ENCODE results near the gene PSME3.

The PSME3 gene, protein sequence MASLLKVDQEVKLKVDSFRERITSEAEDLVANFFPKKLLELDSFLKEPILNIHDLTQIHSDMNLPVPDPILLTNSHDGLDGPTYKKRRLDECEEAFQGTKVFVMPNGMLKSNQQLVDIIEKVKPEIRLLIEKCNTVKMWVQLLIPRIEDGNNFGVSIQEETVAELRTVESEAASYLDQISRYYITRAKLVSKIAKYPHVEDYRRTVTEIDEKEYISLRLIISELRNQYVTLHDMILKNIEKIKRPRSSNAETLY

DNA sequence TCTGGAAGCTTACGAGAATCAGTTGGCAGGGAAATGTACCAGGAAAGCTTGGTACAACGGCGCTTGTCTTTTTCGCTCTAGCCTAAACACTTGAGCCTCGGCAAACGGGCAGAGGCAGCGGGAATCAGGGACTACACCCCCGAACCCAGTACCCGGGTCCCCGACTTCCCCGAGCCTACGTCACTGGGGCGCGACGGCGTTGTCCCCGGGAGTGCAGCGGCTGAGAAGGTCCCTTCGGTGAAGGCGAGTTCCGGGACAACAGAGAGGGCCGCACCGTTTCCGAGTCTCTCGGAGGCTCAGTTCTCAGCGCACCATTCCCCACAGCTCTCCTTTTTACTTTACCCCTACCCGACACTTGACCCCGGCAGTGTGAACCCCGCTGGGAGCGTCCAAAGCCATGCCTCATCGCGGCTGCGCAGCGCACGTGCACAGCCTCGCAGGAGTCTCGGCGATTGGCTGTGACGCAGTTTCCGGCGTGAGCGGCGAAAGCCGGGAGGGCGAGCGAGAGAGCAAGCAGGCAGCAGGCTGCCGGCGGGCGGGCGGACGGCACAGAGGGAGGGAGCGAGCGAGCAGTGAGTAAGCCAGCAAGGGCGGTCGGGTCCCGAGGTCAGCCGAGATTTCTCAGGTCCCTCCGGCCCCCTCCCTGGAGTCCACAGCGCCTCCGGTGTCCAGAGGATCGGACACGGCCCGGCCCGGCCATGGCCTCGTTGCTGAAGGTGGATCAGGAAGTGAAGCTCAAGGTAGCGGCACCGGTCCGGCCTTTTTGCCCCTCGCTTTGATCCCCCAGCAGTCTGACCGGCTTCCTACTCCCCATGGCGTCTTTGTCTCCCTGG, at the start of gene PSME3:
Gene PSME3 (plus strand): TSS at position 464 of the 833 bp plus-strand sequence. CDS start 235 bp downstream, at position 699.
- peak; percentile 80 for DNase-seq (ENCODE audit: low spot score)

- no peak for DNase-seq (ENCODE audit: low spot score)
Observed at GRCh38 chr17:42783791-42784138, 49.4 kb upstream of the PSME3 start.

GRCh38 chr17:42784409-42784808, 48.8 kb upstream of the PSME3 start:
- DNase-seq (ENCODE audit: low spot score): no peak

DNA sequence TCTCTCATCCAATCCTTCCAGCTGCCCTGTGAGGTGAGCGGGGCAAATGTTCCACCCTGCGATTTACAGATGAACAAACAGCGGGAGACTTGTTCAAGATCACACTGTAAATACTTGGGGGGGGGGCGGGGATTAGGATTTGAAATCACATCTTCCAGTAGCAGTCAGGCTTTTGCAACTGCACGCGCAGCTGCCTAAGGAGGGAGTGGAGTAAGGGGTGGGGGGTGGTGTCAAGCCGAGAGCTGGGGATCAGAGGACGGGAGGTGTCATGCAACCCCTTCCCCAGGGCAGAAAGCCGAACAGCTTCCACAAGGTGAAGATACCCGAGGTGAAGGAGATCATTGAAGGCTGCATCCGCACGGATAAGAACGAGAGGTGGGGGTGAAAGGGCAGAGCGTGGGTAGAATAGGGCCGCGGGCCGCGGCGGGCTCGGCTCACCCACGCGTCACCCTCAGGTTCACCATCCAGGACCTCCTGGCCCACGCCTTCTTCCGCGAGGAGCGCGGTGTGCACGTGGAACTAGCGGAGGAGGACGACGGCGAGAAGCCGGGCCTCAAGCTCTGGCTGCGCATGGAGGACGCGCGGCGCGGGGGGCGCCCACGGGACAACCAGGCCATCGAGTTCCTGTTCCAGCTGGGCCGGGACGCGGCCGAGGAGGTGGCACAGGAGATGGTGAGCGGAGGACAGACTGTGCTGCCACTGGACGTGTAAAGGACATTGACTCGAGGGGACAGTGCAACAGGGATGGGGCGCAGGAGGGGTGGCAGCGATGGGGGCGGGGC, 48.2 kb upstream of the PSME3 start:
- DNase-seq (ENCODE audit: low spot score): no peak

DNA sequence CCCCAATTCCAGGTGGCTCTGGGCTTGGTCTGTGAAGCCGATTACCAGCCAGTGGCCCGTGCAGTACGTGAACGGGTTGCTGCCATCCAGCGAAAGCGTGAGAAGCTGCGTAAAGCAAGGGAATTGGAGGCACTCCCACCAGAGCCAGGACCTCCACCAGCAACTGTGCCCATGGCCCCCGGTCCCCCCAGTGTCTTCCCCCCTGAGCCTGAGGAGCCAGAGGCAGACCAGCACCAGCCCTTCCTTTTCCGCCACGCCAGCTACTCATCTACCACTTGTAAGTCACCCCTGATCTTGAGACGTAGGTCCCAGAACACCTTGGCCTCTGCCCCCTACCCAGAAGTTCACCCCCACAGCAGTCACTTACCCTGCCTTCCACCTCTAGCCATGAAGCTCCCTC, 45.9 kb upstream of the PSME3 start:
- DNase-seq (ENCODE audit: low spot score): no peak

- no peak for DNase-seq (ENCODE audit: low spot score)
Observed at GRCh38 chr17:42791948-42792347, 41.2 kb upstream of the PSME3 start.

- DNase-seq (ENCODE audit: low spot score): no peak
Observed at GRCh38 chr17:42792545-42792944, 40.7 kb upstream of the PSME3 start.

DNA sequence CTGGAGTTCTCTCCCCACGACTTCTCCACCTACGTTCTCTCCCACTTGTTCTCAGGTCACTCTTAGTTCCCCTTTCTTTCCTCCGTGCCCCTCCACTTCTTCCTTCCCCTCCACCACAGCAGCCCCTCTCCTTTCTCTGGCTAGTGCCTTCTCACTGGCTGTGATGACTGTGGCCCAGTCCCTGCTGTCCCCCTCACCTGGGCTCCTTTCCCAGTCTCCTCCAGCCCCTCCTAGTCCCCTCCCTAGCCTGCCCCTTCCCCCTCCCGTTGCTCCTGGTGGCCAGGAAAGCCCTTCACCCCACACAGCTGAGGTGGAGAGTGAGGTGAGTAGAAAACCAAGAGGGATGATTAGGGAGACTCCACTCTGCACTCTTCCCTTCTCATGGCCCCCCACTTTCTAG, 38.1 kb upstream of the PSME3 start:
- no peak for DNase-seq (ENCODE audit: low spot score)

- DNase-seq (ENCODE audit: low spot score): no peak
Observed at GRCh38 chr17:42795465-42795864, 37.7 kb upstream of the PSME3 start.

DNA sequence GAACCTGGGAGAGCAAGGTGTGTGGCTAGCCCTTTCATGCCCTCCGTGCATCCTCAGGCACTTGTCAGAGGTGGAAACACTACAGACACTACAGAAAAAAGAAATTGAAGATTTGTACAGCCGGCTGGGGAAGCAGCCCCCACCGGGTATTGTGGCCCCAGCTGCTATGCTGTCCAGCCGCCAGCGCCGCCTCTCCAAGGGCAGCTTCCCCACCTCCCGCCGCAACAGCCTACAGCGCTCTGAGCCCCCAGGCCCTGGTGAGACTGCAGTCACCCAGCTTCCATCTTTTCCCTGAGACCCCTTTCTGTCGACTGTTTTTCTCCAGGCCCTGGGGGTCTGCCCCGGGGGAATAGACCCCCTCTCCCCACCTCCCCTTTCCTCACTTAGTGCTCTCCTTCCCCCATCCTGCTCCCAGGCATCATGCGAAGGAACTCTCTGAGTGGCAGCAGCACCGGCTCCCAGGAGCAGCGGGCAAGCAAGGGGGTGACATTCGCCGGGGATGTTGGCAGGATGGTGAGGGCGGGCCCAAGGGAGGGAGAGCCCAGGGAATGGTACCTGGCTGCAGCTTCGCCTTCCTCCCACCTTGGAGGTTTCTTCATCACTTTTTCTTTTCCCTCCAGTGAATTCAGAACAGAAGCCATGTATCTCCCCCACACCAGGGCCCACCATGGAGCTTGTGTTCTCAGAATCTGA, 37.0 kb upstream of the PSME3 start:
- DNase-seq (ENCODE audit: low spot score): no peak

DNA sequence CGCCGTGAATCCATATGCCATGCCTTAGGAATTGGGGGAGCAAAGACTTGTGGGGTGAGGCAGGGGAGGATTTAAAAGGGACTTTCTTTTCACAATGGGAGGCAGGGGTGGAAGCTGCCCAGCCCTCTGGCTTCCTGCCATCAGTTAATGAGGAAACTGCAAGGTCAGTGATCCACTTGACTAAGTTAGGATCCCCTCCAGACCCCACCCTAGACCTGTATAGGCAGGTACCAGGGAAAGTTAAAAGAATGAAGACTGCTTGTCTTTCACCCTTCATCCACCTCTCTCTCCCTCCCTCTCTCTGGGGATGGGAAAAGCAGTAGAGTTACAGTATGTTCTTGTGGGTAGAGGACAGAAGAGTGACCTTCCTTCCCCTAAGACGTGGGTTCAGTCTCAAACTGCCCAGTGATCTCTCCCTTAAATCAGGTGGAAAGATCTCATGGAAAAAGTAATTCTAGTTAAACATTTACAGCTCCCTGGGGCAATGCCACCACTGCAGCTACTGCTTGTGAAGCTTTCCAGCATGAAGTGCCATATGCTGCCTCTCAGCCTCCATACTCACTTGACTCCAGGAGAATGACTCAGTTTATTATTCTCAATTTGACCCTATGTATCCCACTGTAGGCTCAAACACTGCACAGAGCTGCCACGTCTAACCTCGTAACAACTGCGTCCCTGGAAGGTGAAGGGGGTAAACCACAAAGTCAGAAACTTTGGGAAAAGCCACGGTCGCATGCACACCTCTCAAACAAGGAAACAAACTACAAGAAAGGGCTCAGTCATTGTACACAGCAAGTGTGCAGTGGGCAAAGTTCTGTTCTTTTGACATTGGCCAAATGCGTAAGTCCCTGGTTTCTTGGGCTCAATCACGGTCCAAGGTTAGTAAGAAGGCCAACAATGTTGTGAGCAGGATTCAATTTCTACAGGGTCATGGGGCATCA, 35.9 kb upstream of the PSME3 start:
- no peak for DNase-seq (ENCODE audit: low spot score)

GRCh38 chr17:42798011-42798382, 35.2 kb upstream of the PSME3 start:
- DNase-seq (ENCODE audit: low spot score): no peak

GRCh38 chr17:42798383-42799380, 34.5 kb upstream of the PSME3 start, which contains the start of the genes CNTD1 and COA3:
TSS of gene CNTD1 (plus strand) at chr17:42798861. CDS start at chr17:42799068, 207 bp downstream.
TSS of gene COA3 (minus strand) at chr17:42798704. CDS start at chr17:42798681, 23 bp downstream.
- peak; percentile 88 for DNase-seq (ENCODE audit: low spot score)

- DNase-seq (ENCODE audit: low spot score): no peak
Observed at GRCh38 chr17:42803074-42803883, 29.9 kb upstream of the PSME3 start.

GRCh38 chr17:42804918-42805367, 28.3 kb upstream of the PSME3 start:
- DNase-seq (ENCODE audit: low spot score): no peak

DNA sequence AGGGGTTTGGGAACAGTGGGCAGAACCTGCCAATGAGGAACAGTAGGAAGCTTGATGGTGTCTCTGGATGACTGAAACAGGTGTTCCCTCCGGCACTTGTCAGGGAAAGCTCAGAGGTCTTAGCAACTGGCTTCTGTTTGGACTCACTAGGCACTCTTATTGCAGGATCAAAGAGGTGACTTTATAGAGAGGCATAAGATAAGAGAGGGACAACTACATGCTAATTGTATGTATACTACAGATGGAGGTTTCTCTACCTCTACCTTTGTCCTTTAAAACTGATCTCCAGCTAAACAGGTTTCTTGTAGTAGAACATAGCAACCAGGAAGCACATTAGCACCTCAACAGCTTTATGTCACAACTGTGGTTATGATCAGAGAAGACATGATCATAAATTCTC, 26.9 kb upstream of the PSME3 start:
- no peak for DNase-seq (ENCODE audit: low spot score)

DNA sequence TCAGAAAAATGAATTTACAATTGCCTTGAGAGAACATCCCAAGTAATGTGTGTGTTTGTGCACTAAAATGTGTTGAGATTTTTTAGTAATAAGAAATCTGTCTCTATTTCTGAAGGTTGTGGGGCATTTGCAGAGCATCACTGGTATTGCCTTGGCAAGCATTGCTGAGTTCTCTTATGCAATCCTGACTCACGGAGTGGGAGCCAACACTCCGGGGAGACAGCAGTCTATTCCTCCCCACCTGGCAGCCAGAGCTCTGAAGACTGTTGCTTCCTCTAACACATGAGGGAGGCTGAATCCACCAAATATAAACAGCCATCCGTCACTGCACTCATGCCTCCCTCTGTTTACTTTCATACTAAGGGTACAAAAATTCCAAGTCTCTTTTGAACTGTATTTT, 23.9 kb upstream of the PSME3 start:
- DNase-seq (ENCODE audit: low spot score): no peak

GRCh38 chr17:42814633-42815399, 18.4 kb upstream of the PSME3 start:
- DNase-seq (ENCODE audit: low spot score): no peak
